HepG2 (cell line): ENCODE data around the gene RPSA. TPM values are rescaled to one million over a fixed set of nuclear protein-coding genes. Genes with fewer than 3 reads are reported as not detected.

Source experiments
- FLYWCH1 ChIP-seq: sonication (generic); formaldehyde crosslinking; IDR thresholded peaks from 2 replicates; pipeline ENCODE4 v1.8.1; 2023; ENCODE audit warnings: mild to moderate bottlenecking, missing genetic modification reagents
- HHEX ChIP-seq: IDR thresholded peaks from 2 replicates; pipeline ENCODE4 v1.6.1; 2016; ENCODE audit warnings: control low read depth
- HIVEP1 ChIP-seq: sonication (generic); formaldehyde crosslinking; IDR thresholded peaks from 2 replicates; pipeline ENCODE4 v1.4.0; 2020; ENCODE audit warnings: mild to moderate bottlenecking, missing genetic modification reagents
- IKZF4 ChIP-seq: sonication (generic); formaldehyde crosslinking; IDR thresholded peaks from 2 replicates; pipeline ENCODE4 v1.5.1; 2020; ENCODE audit warnings: borderline replicate concordance, mild to moderate bottlenecking, low read depth, missing genetic modification reagents; ENCODE audit errors: not compliant biosample characterization
- KDM5B ChIP-seq: sonication (generic); formaldehyde crosslinking; IDR thresholded peaks from 2 replicates; pipeline ENCODE4 v1.4.0; 2020; ENCODE audit warnings: missing genetic modification reagents, mild to moderate bottlenecking, borderline replicate concordance
- KIAA2018 ChIP-seq: sonication (generic); formaldehyde crosslinking; IDR thresholded peaks from 2 replicates; pipeline ENCODE4 v1.5.0; 2020; ENCODE audit warnings: mild to moderate bottlenecking, missing genetic modification reagents, borderline replicate concordance
- MLLT10 ChIP-seq: sonication (generic); formaldehyde crosslinking; IDR thresholded peaks from 2 replicates; pipeline ENCODE4 v1.4.0; 2020; ENCODE audit warnings: missing genetic modification reagents
- MXI1 ChIP-seq: IDR thresholded peaks from 3 replicates; pipeline ENCODE4 v1.6.1; 2012; ENCODE audit warnings: low read depth, low read length, inconsistent platforms, borderline replicate concordance
- POLR2AphosphoS5 ChIP-seq: IDR thresholded peaks from 2 replicates; pipeline ENCODE4 v1.6.1; 2012; ENCODE audit warnings: low read depth, low read length
- SETDB1 ChIP-seq: sonication (generic); formaldehyde crosslinking; IDR thresholded peaks from 2 replicates; pipeline ENCODE4 v1.5.1; 2020; ENCODE audit warnings: missing genetic modification reagents, mild to moderate bottlenecking, borderline replicate concordance
- SNRNP70 ChIP-seq: fragments of 200-400 bp; formaldehyde crosslinking; IDR thresholded peaks from 2 replicates; pipeline ENCODE4 v1.6.1; 2017; ENCODE audit warnings: mild to moderate bottlenecking, low read depth, low read length, moderate library complexity
- TFDP2 ChIP-seq: sonication (generic); formaldehyde crosslinking; IDR thresholded peaks from 2 replicates; pipeline ENCODE4 v1.4.0; 2020; ENCODE audit warnings: missing genetic modification reagents
- ZFX ChIP-seq: sonication (generic); formaldehyde crosslinking; IDR thresholded peaks from 2 replicates; pipeline ENCODE4 v1.4.0; 2020; ENCODE audit warnings: mild to moderate bottlenecking, low read depth, missing genetic modification reagents, moderate library complexity
- ZNF101 ChIP-seq: sonication (generic); formaldehyde crosslinking; IDR thresholded peaks from 2 replicates; pipeline ENCODE4 v1.4.0; 2020; ENCODE audit warnings: mild to moderate bottlenecking, low read depth, missing genetic modification reagents, borderline replicate concordance
- ZNF572 ChIP-seq: sonication (generic); formaldehyde crosslinking; IDR thresholded peaks from 2 replicates; pipeline ENCODE4 v1.5.1; 2020; ENCODE audit warnings: mild to moderate bottlenecking, missing genetic modification reagents
- ZNF580 ChIP-seq: IDR thresholded peaks from 2 replicates; pipeline ENCODE4 v1.6.1; 2016; ENCODE audit warnings: low read depth, borderline replicate concordance
- polyA plus RNA-seq, 8 experiments: library from polyadenylated mRNA; depleted of rRNA in 3 of 8; stranded (reverse) in 7 of 8; unstranded in 1 of 8; fragments of >200 nt; fragmentation: Illumina TruSeq in 4 of 8; extraction: Trizol in 4 of 8; gene quantifications; 2 replicates each; pipeline versions ENCODE4 v1.2.1 to v1.2.3, GENCODE V29; 2011 to 2016; ENCODE audit warnings: low read depth in 4 of 8, missing spikeins in 1 of 8, mixed read lengths in 1 of 8; ENCODE audit not compliant: insufficient read depth in 1 of 8
- total RNA-seq, 5 experiments: library from RNA; depleted of rRNA; stranded (reverse); fragments of >200 nt; fragmentation: Illumina TruSeq; extraction: Trizol; gene quantifications; 2 replicates each; pipeline ENCODE4 v1.2.3, GENCODE V29; 2016; ENCODE audit warnings: low read depth in 1 of 5

Gene RPSA
- total and polyA plus RNA-seq, 2 of the 13 experiments (the other 11 are each of a cell fraction or from before 2014, with no cell fraction given) = 1,683 to 3,226 TPM

- peak; percentile 100 for TF ChIP-seq ZFX (CRISPR knock-in tag)
- no peak for TF ChIP-seq FLYWCH1 (CRISPR knock-in tag)
- TF ChIP-seq ZNF101 (CRISPR knock-in tag) = no peak
- peak; percentile 90; the same call in 1 of the 2 replicates for TF ChIP-seq ZNF580 (CRISPR knock-in tag)
- peak; percentile 51; the same call in 1 of the 2 replicates for TF ChIP-seq MLLT10
- TF ChIP-seq TFDP2 = peak; percentile 91
- 0 out of 2 replicates have a peak, but pooled peaks have one; percentile 79 for TF ChIP-seq ZNF572
- TF ChIP-seq POLR2AphosphoS5 = peak; percentile 99
- TF ChIP-seq KIAA2018 (CRISPR knock-in tag) = 0 out of 2 replicates have a peak, but pooled peaks have one; percentile 82
- TF ChIP-seq IKZF4 (CRISPR knock-in tag) = peak; percentile 37
- peak; percentile 78; the same call in 1 of the 3 replicates for TF ChIP-seq MXI1
- no peak; the same call in 1 of the 2 replicates for TF ChIP-seq SETDB1 (CRISPR knock-in tag)
- peak; percentile 88 for TF ChIP-seq HIVEP1 (CRISPR knock-in tag)
- peak; percentile 98 for TF ChIP-seq KDM5B (CRISPR knock-in tag)
- TF ChIP-seq SNRNP70 = no peak
- no peak for TF ChIP-seq HHEX (CRISPR knock-in tag)
These were observed at the start of gene RPSA (continued) for GRCh38 chr3:39406368-39407258.
